ENCODE data around the gene PHGDH. TPM values are rescaled to one million over a fixed set of nuclear protein-coding genes. Genes with fewer than 3 reads are reported as not detected.

PHGDH gene
- total and polyA plus RNA-seq, 2 donors from 2014 or later: 71.9 to 126 TPM

DNA sequence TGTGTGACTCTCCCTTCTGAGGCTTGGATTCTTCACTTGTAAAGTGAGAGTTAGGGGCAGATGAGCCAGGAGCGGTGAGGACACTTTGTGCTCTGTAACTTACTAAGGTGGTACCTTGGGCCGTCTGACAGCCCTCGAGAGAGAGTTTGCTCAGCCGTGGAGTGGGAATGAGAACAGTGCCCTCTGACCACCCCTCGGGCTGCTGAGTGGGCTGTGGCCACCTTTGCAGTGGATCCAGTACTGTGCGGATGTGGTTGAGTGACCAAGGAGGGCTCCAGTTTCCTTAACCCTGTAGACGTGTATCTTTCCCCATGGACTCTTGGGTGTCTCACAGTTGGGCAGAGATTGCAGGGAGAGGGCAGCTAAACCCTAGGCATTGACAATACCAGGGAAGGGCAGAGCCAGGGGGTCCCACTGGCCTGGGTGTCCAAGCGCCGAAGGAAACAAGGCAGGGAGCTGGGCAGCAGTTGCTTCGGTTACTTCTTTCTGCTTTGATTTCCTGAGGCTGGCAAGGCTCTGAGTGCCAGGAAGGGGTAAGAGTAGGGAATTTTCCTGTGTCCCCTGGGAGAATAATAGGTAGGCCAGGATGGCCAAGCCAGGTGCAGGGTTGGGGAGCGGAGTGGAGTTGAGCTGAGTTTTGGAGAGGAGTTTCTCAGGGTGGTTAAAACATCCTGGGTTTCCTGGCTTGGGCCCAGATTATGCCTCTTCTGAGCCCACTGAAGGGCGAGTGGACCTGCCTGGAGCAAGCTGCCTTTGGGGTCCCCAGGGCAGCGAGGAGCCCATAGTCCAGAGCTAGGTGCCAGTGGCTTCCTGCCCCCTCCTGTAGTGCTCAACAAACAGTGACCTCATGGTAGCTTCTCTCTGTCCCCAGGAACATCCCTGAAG, 29.4 kb downstream of the PHGDH start:
- FAIRE-seq (no peak), DNase-seq (peak in 3 of 5 donors; percentile 37 to 52 (median 52))
- Histone ChIP-seq H3K27ac (ENCODE audit: low read depth in 2 of 2, low read length in 2 of 2) (peak overlapping the region; percentile 47 to 68), H3K4me1 (ENCODE audit: control insufficient read depth in 2 of 3, insufficient read depth in 2 of 3, low read depth in 1 of 3, low read length in 3 of 3) (peaks cover 0 to 41% (median 34%) of the 10 kb centered on the region in 3 donors), H3K27me3 (ENCODE audit: control insufficient read depth, insufficient read depth, low read length) (no peaks in the 10 kb centered on the region), H3K9me3 (ENCODE audit: control insufficient read depth in 2 of 3, insufficient read depth in 1 of 3, low read length in 3 of 3) (no peaks in the 10 kb centered on the region), H3K36me3 (ENCODE audit: control insufficient read depth in 2 of 3, insufficient read depth in 3 of 3, low read length in 3 of 3) (peaks cover 0 to 5% (median 0%) of the 10 kb centered on the region in 3 donors), H3K9ac (ENCODE audit: low read length in 3 of 3) (no peak overlapping the region), H3K4me3 (ENCODE audit: low read length in 3 of 3) (no peak overlapping the region)
- TF ChIP-seq, protein P1, sequence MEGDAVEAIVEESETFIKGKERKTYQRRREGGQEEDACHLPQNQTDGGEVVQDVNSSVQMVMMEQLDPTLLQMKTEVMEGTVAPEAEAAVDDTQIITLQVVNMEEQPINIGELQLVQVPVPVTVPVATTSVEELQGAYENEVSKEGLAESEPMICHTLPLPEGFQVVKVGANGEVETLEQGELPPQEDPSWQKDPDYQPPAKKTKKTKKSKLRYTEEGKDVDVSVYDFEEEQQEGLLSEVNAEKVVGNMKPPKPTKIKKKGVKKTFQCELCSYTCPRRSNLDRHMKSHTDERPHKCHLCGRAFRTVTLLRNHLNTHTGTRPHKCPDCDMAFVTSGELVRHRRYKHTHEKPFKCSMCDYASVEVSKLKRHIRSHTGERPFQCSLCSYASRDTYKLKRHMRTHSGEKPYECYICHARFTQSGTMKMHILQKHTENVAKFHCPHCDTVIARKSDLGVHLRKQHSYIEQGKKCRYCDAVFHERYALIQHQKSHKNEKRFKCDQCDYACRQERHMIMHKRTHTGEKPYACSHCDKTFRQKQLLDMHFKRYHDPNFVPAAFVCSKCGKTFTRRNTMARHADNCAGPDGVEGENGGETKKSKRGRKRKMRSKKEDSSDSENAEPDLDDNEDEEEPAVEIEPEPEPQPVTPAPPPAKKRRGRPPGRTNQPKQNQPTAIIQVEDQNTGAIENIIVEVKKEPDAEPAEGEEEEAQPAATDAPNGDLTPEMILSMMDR (IDR thresholded peaks at IDR 0.05; ENCODE audit: borderline replicate concordance, extremely low read depth, insufficient read depth): no peak
- intact Hi-C loops (cut with DNase I): no loop called here

DNA sequence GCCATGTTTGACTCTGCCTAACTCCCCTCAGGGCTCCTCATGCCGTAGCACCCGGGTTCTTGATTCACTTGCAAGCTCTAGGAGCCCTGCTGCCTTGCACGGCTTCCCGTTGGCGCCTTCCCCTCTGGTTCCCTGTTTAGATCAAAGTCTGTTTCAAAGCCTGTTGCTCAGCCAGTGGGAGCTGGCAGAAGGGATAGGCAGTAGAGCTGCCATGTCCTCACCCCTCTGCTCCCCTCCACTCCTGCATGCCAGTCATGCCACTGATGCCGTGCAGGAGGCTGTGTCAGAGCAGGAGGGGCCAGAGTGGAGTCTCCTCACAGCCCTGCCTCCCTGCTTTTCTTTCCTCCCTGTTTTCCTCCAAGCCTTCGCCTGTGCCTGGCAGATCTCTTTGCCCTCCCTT, 30.5 kb downstream of the PHGDH start:
- H3K9ac ChIP-seq (ENCODE audit: low read length in 3 of 3): no peak overlapping the region

DNA sequence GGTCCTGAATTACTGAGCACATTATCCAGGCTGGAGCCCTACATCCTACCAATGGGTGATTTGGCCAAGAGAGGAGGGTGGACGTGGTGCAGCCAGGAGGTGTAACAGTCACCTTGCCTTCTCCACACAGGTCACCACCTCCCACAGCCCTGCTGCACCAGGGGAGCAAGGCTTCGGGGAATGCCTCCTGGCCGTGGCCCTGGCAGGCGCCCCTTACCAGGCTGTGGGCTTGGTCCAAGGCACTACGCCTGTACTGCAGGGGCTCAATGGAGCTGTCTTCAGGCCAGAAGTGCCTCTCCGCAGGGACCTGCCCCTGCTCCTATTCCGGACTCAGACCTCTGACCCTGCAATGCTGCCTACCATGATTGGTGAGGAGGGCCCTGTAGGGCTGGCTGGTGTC, 30.9 kb downstream of the PHGDH start:
- Histone ChIP-seq H3K27ac (ENCODE audit: low read depth in 2 of 2, low read length in 2 of 2) (peak overlapping the region; percentile 67 to 70), H3K9ac (ENCODE audit: low read length in 3 of 3) (peak overlapping the region in 1 of 3 donors; percentile 36), H3K4me1 (ENCODE audit: control insufficient read depth in 2 of 3, insufficient read depth in 2 of 3, low read depth in 1 of 3, low read length in 3 of 3) (peaks cover 0 to 38% (median 34%) of the 10 kb centered on the region in 3 donors), H3K36me3 (ENCODE audit: control insufficient read depth in 2 of 3, insufficient read depth in 3 of 3, low read length in 3 of 3) (no peaks in the 10 kb centered on the region), H3K27me3 (ENCODE audit: control insufficient read depth, insufficient read depth, low read length) (no peaks in the 10 kb centered on the region), H3K9me3 (ENCODE audit: control insufficient read depth in 2 of 3, insufficient read depth in 1 of 3, low read length in 3 of 3) (no peaks in the 10 kb centered on the region), H3K4me3 (ENCODE audit: low read length in 3 of 3) (no peak overlapping the region)
- DNase-seq (peak in 1 of 5 donors; percentile 48), FAIRE-seq (no peak)
- intact Hi-C loops (cut with DNase I): no loop called here
- TF ChIP-seq, protein P1 (IDR thresholded peaks at IDR 0.05; ENCODE audit: borderline replicate concordance, extremely low read depth, insufficient read depth): no peak

More for the DNA sequence above, 30.5 kb downstream of the PHGDH start:
- intact Hi-C loops (cut with DNase I): no loop called here
- Histone ChIP-seq H3K9me3 (ENCODE audit: control insufficient read depth in 2 of 3, insufficient read depth in 1 of 3, low read length in 3 of 3) (no peaks in the 10 kb centered on the region), H3K4me1 (ENCODE audit: control insufficient read depth in 2 of 3, insufficient read depth in 2 of 3, low read depth in 1 of 3, low read length in 3 of 3) (peaks cover 0 to 41% (median 34%) of the 10 kb centered on the region in 3 donors), H3K27ac (ENCODE audit: low read depth in 2 of 2, low read length in 2 of 2) (peak overlapping the region; percentile 67 to 70), H3K27me3 (ENCODE audit: control insufficient read depth, insufficient read depth, low read length) (no peaks in the 10 kb centered on the region), H3K4me3 (ENCODE audit: low read length in 3 of 3) (no peak overlapping the region), H3K36me3 (ENCODE audit: control insufficient read depth in 2 of 3, insufficient read depth in 3 of 3, low read length in 3 of 3) (no peaks in the 10 kb centered on the region)
- DNase-seq (peak in 4 of 5 donors; percentile 20 to 64 (median 32)), FAIRE-seq (no peak)
- TF ChIP-seq, protein P1 (IDR thresholded peaks at IDR 0.05; ENCODE audit: borderline replicate concordance, extremely low read depth, insufficient read depth): no peak

Measured in kidney (tissue), 14 donors.